Caco-2 (cell line): Measurements from ENCODE around the gene FBXO2. TPM values are rescaled to one million over a fixed set of nuclear protein-coding genes. Genes with fewer than 3 reads are reported as not detected.

Experiments
- BruUV-seq: library from RNA; stranded (reverse); fragments of 400-500 nt; replicated peaks from 2 replicates; lab custom pipeline; 2021; lab: Mats Ljungman, UMichigan
- CTCF ChIA-PET: fragments of 300-600 bp; sonication (Branson Sonifier 250); formaldehyde crosslinking; loops from one replicate; lab custom pipeline; 2022; ENCODE audit warnings: antibody characterized with exemption; lab: Charles Lee
- POLR2A ChIA-PET: fragments of 300-600 bp; sonication (Branson Sonifier 250); formaldehyde crosslinking; loops from one replicate; lab custom pipeline; 2022; ENCODE audit warnings: antibody characterized with exemption; lab: Charles Lee
- DNase-seq, 2 experiments: peaks; one replicate each; pipeline versions ENCODE4 v3.0.0 to v3.0.0-alpha.2; 2020 to 2022
- H3K27me3 ChIP-seq: replicated peaks from 2 replicates; pipeline ENCODE4 v1.6.0; 2011; ENCODE audit warnings: low read length; ENCODE audit not compliant: control insufficient read depth, insufficient read depth
- H3K36me3 ChIP-seq: 2 replicates; pipeline ENCODE4 v1.5.1; 2011; ENCODE audit warnings: low read length; ENCODE audit not compliant: control insufficient read depth, insufficient read depth
- H3K4me1 ChIP-seq: fragments of 250-450 bp; sonication (Bioruptor Pico); 2 replicates; pipeline ENCODE4 v1.5.1; 2020; ENCODE audit warnings: mild to moderate bottlenecking
- H3K4me3 ChIP-seq: 2 replicates; pipeline ENCODE4 v1.5.1; 2011; ENCODE audit warnings: low read depth, mild to moderate bottlenecking, control low read depth, low read length
- H3K9me3 ChIP-seq: fragments of 250-450 bp; sonication (Bioruptor Pico); 2 replicates; pipeline ENCODE4 v1.5.1; 2020; ENCODE audit warnings: mild to moderate bottlenecking, moderate library complexity
- H3K27ac Mint-ChIP-seq: one replicate; pipeline ENCODE4 v1.8.0; 2022; ENCODE audit warnings: mixed read lengths; ENCODE audit not compliant: unreplicated experiment
- H3K27me3 Mint-ChIP-seq: one replicate; pipeline ENCODE4 v1.8.0; 2022; ENCODE audit warnings: mixed read lengths; ENCODE audit not compliant: insufficient read depth, unreplicated experiment
- H3K36me3 Mint-ChIP-seq: one replicate; pipeline ENCODE4 v1.8.0; 2022; ENCODE audit warnings: mild to moderate bottlenecking, mixed read lengths; ENCODE audit not compliant: insufficient read depth, unreplicated experiment
- H3K4me1 Mint-ChIP-seq: one replicate; pipeline ENCODE4 v1.8.0; 2022; ENCODE audit warnings: low read depth, mixed read lengths; ENCODE audit not compliant: unreplicated experiment
- H3K4me3 Mint-ChIP-seq: one replicate; pipeline ENCODE4 v1.8.0; 2022; ENCODE audit warnings: mild to moderate bottlenecking, moderate library complexity, mixed read lengths; ENCODE audit not compliant: unreplicated experiment
- H3K9me3 Mint-ChIP-seq: one replicate; pipeline ENCODE4 v1.8.0; 2022; ENCODE audit warnings: mixed read lengths; ENCODE audit not compliant: unreplicated experiment
- CTCF ChIP-seq, 2 experiments: fragments of 200-600 bp in 1 of 2; IDR thresholded peaks; 1 replicate in 1 of 2; 2 replicates in 1 of 2; pipeline versions ENCODE4 v1.5.1 to v1.8.0; 2011 to 2022; ENCODE audit warnings: antibody characterized with exemption in 1 of 2, control low read depth in 1 of 2, inconsistent platforms in 1 of 2, low read depth in 1 of 2, low read length in 1 of 2, mild to moderate bottlenecking in 1 of 2, moderate library complexity in 1 of 2; ENCODE audit not compliant: insufficient read depth in 1 of 2, severe bottlenecking in 1 of 2, unreplicated experiment in 1 of 2
- intact Hi-C: fragments of 100-400 bp; cut with micrococcal nuclease; formaldehyde crosslinking; loops from one replicate; pipeline ENCODE4 v1.10.0; 2022; ENCODE audit not compliant: unreplicated experiment
- total RNA-seq: library from RNA; stranded (reverse); gene quantifications from 2 replicates; pipeline ENCODE4 v1.2.3, GENCODE V29; 2022

Gene FBXO2
- total RNA-seq, 1 experiment from 2014 or later: 78.5 TPM

DNA sequence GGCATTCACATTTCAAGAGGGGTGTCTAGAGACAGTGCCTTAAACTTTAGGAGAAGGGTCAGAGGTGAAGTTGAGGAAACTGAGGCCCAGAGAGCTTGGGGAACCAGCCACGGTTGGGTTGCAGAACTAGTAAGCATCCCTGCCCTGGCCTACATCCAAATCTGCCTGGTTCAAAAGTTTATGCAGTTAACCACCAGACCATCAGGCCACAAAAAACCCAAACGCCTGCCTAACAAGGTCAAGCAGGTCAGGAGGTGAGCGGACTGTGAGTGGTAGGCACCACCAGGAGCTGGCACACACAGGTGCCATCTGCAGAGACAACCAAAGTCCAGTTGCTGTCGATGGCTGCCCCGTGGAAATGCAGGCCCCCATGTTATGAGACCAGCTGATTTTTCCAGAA is 51.2 kb downstream of the FBXO2 start:
- no TSS peak for BruUV-seq
- intact Hi-C loops: no loop called here
- Histone ChIP-seq H3K9me3 (no peaks in the 10 kb centered on the region), H3K4me1 (no peaks in the 10 kb centered on the region), H3K4me3 (no peak overlapping the region), H3K27me3 (peaks cover 1% of the 10 kb centered on the region; the same call in 1 of the 2 replicates), H3K36me3 (no peaks in the 10 kb centered on the region)
- H3K27me3 Mint-ChIP-seq: peaks cover 24% of the 10 kb centered on the region
- no peaks in the 10 kb centered on the region for H3K36me3 Mint-ChIP-seq
- no peak overlapping the region for H3K27ac Mint-ChIP-seq
- H3K4me3 Mint-ChIP-seq: no peak overlapping the region
- CTCF ChIA-PET: no interaction called here
- H3K9me3 Mint-ChIP-seq: no peaks in the 10 kb centered on the region
- TF ChIP-seq CTCF (IDR thresholded peaks at IDR 0.05; ENCODE audit: insufficient read depth in 1 of 2, low read depth in 1 of 2, low read length in 1 of 2, severe bottlenecking in 1 of 2, unreplicated experiment in 1 of 2): no peak
- no peaks in the 10 kb centered on the region for H3K4me1 Mint-ChIP-seq
- POLR2A ChIA-PET: interaction anchor here (0.6 kb wide), 1 partner anchor 250 kb away, joined by 3 read pairs; no protein-coding TSS in a partner anchor
- no peak for DNase-seq

DNA sequence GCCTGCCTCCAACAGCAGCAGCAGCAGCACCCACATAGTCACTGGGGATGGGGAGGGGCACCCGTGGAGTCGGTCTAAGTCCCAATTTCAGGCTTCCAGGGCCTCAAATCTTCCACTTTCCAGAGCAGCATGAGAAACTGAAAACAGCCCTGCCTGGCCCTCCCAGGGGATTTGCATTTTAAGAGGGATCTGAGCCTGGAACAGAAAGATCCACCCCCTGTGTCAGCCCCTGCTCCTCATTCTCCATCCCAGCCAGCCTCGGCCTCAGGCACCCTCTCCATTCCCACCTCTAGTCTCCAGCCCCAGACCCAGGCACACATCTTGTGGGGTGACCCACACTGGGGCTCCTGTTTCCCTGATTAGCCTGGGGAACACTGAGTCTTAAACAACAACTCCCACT is 51.8 kb downstream of the FBXO2 start:
- H3K36me3 Mint-ChIP-seq: no peaks in the 10 kb centered on the region
- H3K9me3 Mint-ChIP-seq: no peaks in the 10 kb centered on the region
- Histone ChIP-seq H3K4me3 (no peak overlapping the region), H3K36me3 (no peaks in the 10 kb centered on the region), H3K4me1 (no peaks in the 10 kb centered on the region), H3K27me3 (peaks cover 1% of the 10 kb centered on the region; the same call in 1 of the 2 replicates), H3K9me3 (no peaks in the 10 kb centered on the region)
- no peak for TF ChIP-seq CTCF (IDR thresholded peaks at IDR 0.05; ENCODE audit: insufficient read depth in 1 of 2, low read depth in 1 of 2, low read length in 1 of 2, severe bottlenecking in 1 of 2, unreplicated experiment in 1 of 2)
- no peaks in the 10 kb centered on the region for H3K4me1 Mint-ChIP-seq
- intact Hi-C loops: no loop called here
- BruUV-seq: no TSS peak
- H3K27me3 Mint-ChIP-seq: peaks cover 22% of the 10 kb centered on the region
- no peak overlapping the region for H3K4me3 Mint-ChIP-seq
- ChIA-PET CTCF (no interaction called here), POLR2A (interaction anchor here (0.6 kb wide), 1 partner anchor 250 kb away, joined by 3 read pairs; no protein-coding TSS in a partner anchor)
- H3K27ac Mint-ChIP-seq: no peak overlapping the region
- DNase-seq: no peak

DNA sequence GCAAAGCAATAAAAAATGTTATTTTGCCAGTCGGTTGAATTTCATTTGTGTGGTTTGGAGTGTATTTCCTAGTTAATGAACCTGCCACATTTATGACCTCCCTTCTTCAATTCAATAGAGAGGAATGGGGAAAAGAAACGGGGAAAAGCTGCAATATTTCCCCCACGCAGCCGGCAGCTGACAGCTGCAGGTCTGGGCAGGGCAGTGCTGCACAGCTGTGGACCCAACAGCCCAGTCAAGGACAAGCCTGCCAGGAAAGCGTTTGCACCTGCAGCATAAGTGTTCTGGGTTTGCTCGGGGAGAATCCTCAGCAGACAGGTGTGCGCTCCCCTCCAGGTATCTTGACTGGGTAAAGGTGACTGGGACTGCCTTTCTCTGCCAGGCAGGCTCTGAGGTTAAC is 53.4 kb downstream of the FBXO2 start:
- intact Hi-C loops: no loop called here
- Mint-ChIP-seq H3K4me3 (no peak overlapping the region), H3K4me1 (no peaks in the 10 kb centered on the region), H3K27me3 (peaks cover 24% of the 10 kb centered on the region), H3K27ac (no peak overlapping the region), H3K9me3 (no peaks in the 10 kb centered on the region), H3K36me3 (no peaks in the 10 kb centered on the region)
- BruUV-seq: no TSS peak
- CTCF ChIA-PET: no interaction called here
- Histone ChIP-seq H3K4me3 (no peak overlapping the region), H3K36me3 (no peaks in the 10 kb centered on the region), H3K4me1 (no peaks in the 10 kb centered on the region), H3K27me3 (peaks cover 1% of the 10 kb centered on the region; the same call in 1 of the 2 replicates), H3K9me3 (no peaks in the 10 kb centered on the region)
- no peak for TF ChIP-seq CTCF (IDR thresholded peaks at IDR 0.05; ENCODE audit: insufficient read depth in 1 of 2, low read depth in 1 of 2, low read length in 1 of 2, severe bottlenecking in 1 of 2, unreplicated experiment in 1 of 2)
- POLR2A ChIA-PET: no interaction called here
- DNase-seq: no peak
